H1 (cell line): ENCODE results near the gene MATN1. TPM values are rescaled to one million over a fixed set of nuclear protein-coding genes. Genes with fewer than 3 reads are reported as not detected.

Source experiments
- CTCF ChIA-PET: fragments of 300-600 bp; sonication (Branson Sonifier 250); formaldehyde crosslinking; loops from one replicate; lab custom pipeline; 2021; ENCODE audit not compliant: partially characterized antibody; lab: Charles Lee
- POLR2A ChIA-PET: fragments of 300-600 bp; sonication (Branson Sonifier 250); formaldehyde crosslinking; loops from one replicate; lab custom pipeline; 2021; ENCODE audit warnings: inconsistent platforms; ENCODE audit not compliant: partially characterized antibody; lab: Charles Lee
- DNase-seq, 2 experiments: peaks; one replicate each; pipeline versions ENCODE4 v3.0.0 to v3.0.0-alpha.2; 2010 to 2022; ENCODE audit warnings: low spot score in 2 of 2, low read depth in 1 of 2, mixed read lengths in 1 of 2
- FAIRE-seq: peaks from 2 replicates; lab custom pipeline; 2011; peaks lifted over from hg19 to GRCh38; lab: Jason Lieb, UNC
- H2AFZ ChIP-seq: 2 replicates; pipeline ENCODE4 v1.8.1; 2012; ENCODE audit warnings: low read length, inconsistent platforms
- H2AK5ac ChIP-seq: 2 replicates; pipeline ENCODE4 v1.6.1; 2013; ENCODE audit warnings: low read depth, low read length
- H2BK120ac ChIP-seq: replicated peaks from 2 replicates; pipeline ENCODE3; 2013; ENCODE audit warnings: low read depth, low read length, inconsistent platforms
- H2BK12ac ChIP-seq: 2 replicates; pipeline ENCODE4 v1.6.1; 2013; ENCODE audit warnings: low read depth, low read length
- H2BK15ac ChIP-seq: 2 replicates; pipeline ENCODE4 v1.6.1; 2013; ENCODE audit warnings: low read length
- H2BK20ac ChIP-seq: 2 replicates; pipeline ENCODE4 v1.6.1; 2013; ENCODE audit warnings: low read length
- H2BK5ac ChIP-seq: 2 replicates; pipeline ENCODE4 v1.6.1; 2013; ENCODE audit warnings: low read depth, low read length
- H3K14ac ChIP-seq: 2 replicates; pipeline ENCODE4 v1.6.1; 2013; ENCODE audit warnings: inconsistent platforms; ENCODE audit not compliant: insufficient read length
- H3K18ac ChIP-seq: 2 replicates; pipeline ENCODE4 v1.6.1; 2013; ENCODE audit warnings: low read length; ENCODE audit errors: extremely low read depth
- H3K23ac ChIP-seq: 2 replicates; pipeline ENCODE4 v1.6.1; 2013; ENCODE audit warnings: inconsistent platforms; ENCODE audit not compliant: insufficient read length
- H3K23me2 ChIP-seq: 2 replicates; pipeline ENCODE4 v1.6.1; 2013; ENCODE audit warnings: low read depth, low read length
- H3K27ac ChIP-seq: 2 replicates; pipeline ENCODE4 v1.6.1; 2011; ENCODE audit warnings: low read depth, low read length, inconsistent platforms
- H3K27me3 ChIP-seq, 4 experiments: replicated peaks in 1 of 4; 1 replicate in 1 of 4; 2 replicates in 3 of 4; pipeline versions ENCODE4 v1.6.1 to v1.8.1; 2011 to 2013; ENCODE audit warnings: low read length in 3 of 4, mild to moderate bottlenecking in 3 of 4, inconsistent platforms in 2 of 4, mixed read lengths in 2 of 4, moderate library complexity in 1 of 4; ENCODE audit not compliant: control insufficient read depth in 3 of 4, insufficient read depth in 3 of 4; ENCODE audit errors: extremely low read depth in 1 of 4
- H3K36me3 ChIP-seq, 4 experiments: 2 replicates each; pipeline versions ENCODE4 v1.6.1 to v1.8.1; 2011 to 2013; ENCODE audit warnings: mild to moderate bottlenecking in 4 of 4, low read length in 3 of 4, moderate library complexity in 2 of 4, control low read depth in 1 of 4, inconsistent platforms in 1 of 4; ENCODE audit not compliant: insufficient read depth in 4 of 4, control insufficient read depth in 2 of 4
- H3K4ac ChIP-seq: replicated peaks from 2 replicates; pipeline ENCODE3; 2013; ENCODE audit warnings: low read length, low read depth, mixed read lengths, inconsistent platforms; ENCODE audit not compliant: insufficient read length
- H3K4me1 ChIP-seq, 4 experiments: replicated peaks in 1 of 4; 1 replicate in 1 of 4; 2 replicates in 3 of 4; pipeline versions ENCODE4 v1.6.1 to v1.8.1; 2011 to 2013; ENCODE audit warnings: low read length in 3 of 4, inconsistent platforms in 2 of 4, mixed read lengths in 1 of 4; ENCODE audit not compliant: insufficient read depth in 4 of 4, control insufficient read depth in 3 of 4
- H3K4me2 ChIP-seq, 2 experiments: 2 replicates each; pipeline versions ENCODE4 v1.6.1 to v1.8.1; 2011 to 2013; ENCODE audit warnings: low read depth in 2 of 2, low read length in 2 of 2, control low read depth in 1 of 2, inconsistent platforms in 1 of 2, mild to moderate bottlenecking in 1 of 2; ENCODE audit not compliant: insufficient read depth in 1 of 2
- H3K4me3 ChIP-seq, 4 experiments: fragments of 200-600, 300-600 bp in 1 of 4; sonication (generic), shearing (Covaris generic), sonication (Bioruptor Twin) in 1 of 4; 2 replicates each; pipeline versions ENCODE4 v1.5.1 to v1.8.1; 2011 to 2016; ENCODE audit warnings: low read length in 4 of 4, low read depth in 3 of 4, control low read depth in 2 of 4, inconsistent platforms in 2 of 4, mild to moderate bottlenecking in 2 of 4, mixed read lengths in 1 of 4, moderate library complexity in 1 of 4; ENCODE audit not compliant: insufficient read depth in 2 of 4; ENCODE audit errors: extremely low read depth in 1 of 4
- H3K56ac ChIP-seq: replicated peaks from 2 replicates; pipeline ENCODE3; 2013; ENCODE audit warnings: low read depth, mild to moderate bottlenecking, mixed read lengths, low read length, inconsistent platforms; ENCODE audit not compliant: insufficient read length
- H3K79me1 ChIP-seq: 2 replicates; pipeline ENCODE4 v1.6.1; 2013; ENCODE audit warnings: low read depth, low read length, control low read depth
- H3K79me2 ChIP-seq, 2 experiments: 2 replicates each; pipeline versions ENCODE4 v1.6.1 to v1.8.1; 2012 to 2013; ENCODE audit warnings: low read length in 2 of 2, mild to moderate bottlenecking in 2 of 2, inconsistent platforms in 1 of 2; ENCODE audit not compliant: insufficient read depth in 2 of 2, control insufficient read depth in 1 of 2
- H3K9ac ChIP-seq, 4 experiments: replicated peaks in 1 of 4; 1 replicate in 1 of 4; 2 replicates in 3 of 4; pipeline versions ENCODE4 v1.6.1 to v1.8.1; 2011 to 2013; ENCODE audit warnings: low read depth in 3 of 4, low read length in 3 of 4, control low read depth in 2 of 4, mild to moderate bottlenecking in 2 of 4, moderate library complexity in 2 of 4, inconsistent platforms in 1 of 4; ENCODE audit errors: extremely low read depth in 1 of 4
- H3K9me3 ChIP-seq, 2 experiments: 2 replicates each; pipeline versions ENCODE4 v1.6.1 to v1.8.1; 2012 to 2013; ENCODE audit warnings: mild to moderate bottlenecking in 2 of 2, moderate library complexity in 2 of 2, control low read depth in 1 of 2, inconsistent platforms in 1 of 2, low read depth in 1 of 2, low read length in 1 of 2, mixed read lengths in 1 of 2; ENCODE audit not compliant: insufficient read depth in 2 of 2
- H4K20me1 ChIP-seq, 2 experiments: replicated peaks in 1 of 2; 2 replicates each; pipeline versions ENCODE3 to v1.8.1; 2011 to 2013; ENCODE audit warnings: inconsistent platforms in 2 of 2, low read length in 2 of 2, mild to moderate bottlenecking in 1 of 2; ENCODE audit not compliant: insufficient read depth in 2 of 2, control insufficient read depth in 1 of 2
- H4K5ac ChIP-seq: 2 replicates; pipeline ENCODE4 v1.6.1; 2013; ENCODE audit warnings: low read length, low read depth, mixed read lengths, inconsistent platforms; ENCODE audit not compliant: insufficient read length
- H4K8ac ChIP-seq: 2 replicates; pipeline ENCODE4 v1.8.0; 2013; ENCODE audit warnings: mild to moderate bottlenecking, moderate library complexity, low read length, inconsistent platforms; ENCODE audit not compliant: insufficient read depth; ENCODE audit errors: extremely low read depth
- H4K91ac ChIP-seq: replicated peaks from 2 replicates; pipeline ENCODE3; 2013; ENCODE audit warnings: low read length, mixed read lengths, inconsistent platforms; ENCODE audit not compliant: insufficient read length
- BCL11A ChIP-seq, 2 experiments: IDR thresholded peaks; one replicate each; pipeline ENCODE4 v1.6.1; 2011; ENCODE audit warnings: low read depth in 2 of 2, low read length in 2 of 2, mild to moderate bottlenecking in 2 of 2
- FOSL1 ChIP-seq: IDR thresholded peaks from 2 replicates; pipeline ENCODE4 v1.6.1; 2011; ENCODE audit warnings: mild to moderate bottlenecking, low read depth, low read length, moderate library complexity; ENCODE audit not compliant: insufficient read depth
- KDM5A ChIP-seq: fragments of 200-600 bp; IDR thresholded peaks from 2 replicates; pipeline ENCODE4 v1.7.1; 2012; ENCODE audit warnings: mild to moderate bottlenecking, low read length, inconsistent platforms, mixed read lengths
- NANOG ChIP-seq: IDR thresholded peaks from 2 replicates; pipeline ENCODE4 v1.6.1; 2011; ENCODE audit warnings: low read length, low read depth, mild to moderate bottlenecking, inconsistent platforms; ENCODE audit not compliant: insufficient read depth, poor library complexity, severe bottlenecking
- TAF1 ChIP-seq: IDR thresholded peaks from 2 replicates; pipeline ENCODE4 v1.6.1; 2011; ENCODE audit warnings: mild to moderate bottlenecking, low read depth, low read length
- WGBS, 2 experiments: shearing (Covaris generic) in 1 of 2; methylation state at CpG; one replicate each; pipeline versions ENCODE4 v1.1.6 to v1.1.7; 2013 to 2015; ENCODE audit warnings: low lambda C conversion rate in 2 of 2, mixed read lengths in 2 of 2, inconsistent platforms in 1 of 2, low coverage in 1 of 2, missing lambda C conversion rate in 1 of 2; ENCODE audit not compliant: insufficient replicate concordance in 2 of 2, insufficient coverage in 1 of 2, insufficient read length in 1 of 2; ENCODE audit errors: extremely low coverage in 1 of 2, missing lambda C conversion rate in 1 of 2; 5-methylcytosine and 5-hydroxymethylcytosine counted together
- polyA plus RNA-seq, 7 experiments: library from polyadenylated mRNA; depleted of rRNA in 3 of 7; stranded (reverse) in 5 of 7; unstranded in 2 of 7; fragments of >200 nt in 5 of 7; fragments of 200-250 nt in 2 of 7; gene quantifications; 1 replicate in 5 of 7; 2 replicates in 1 of 7; 4 replicates in 1 of 7; pipeline versions ENCODE4 v1.2.1 to v1.2.3, GENCODE V29; 2011 to 2013; ENCODE audit warnings: missing spikeins in 2 of 7, mixed read lengths in 2 of 7
- total RNA-seq: library from RNA; stranded (reverse); fragmentation: NEBNext Ultra II Directional; extraction: Animal tissue kit (Norgen Biotek cat#: 25700); gene quantifications from 2 replicates; pipeline ENCODE4 v1.2.1, GENCODE V29; 2021
- TF ChIP-seq, protein P1 (sequence below): IDR thresholded peaks from 2 replicates; pipeline ENCODE4 v1.6.1; 2011; ENCODE audit warnings: low read depth, mild to moderate bottlenecking, low read length; ENCODE audit not compliant: insufficient read depth
- TF ChIP-seq, protein P2 (sequence below): IDR thresholded peaks from 2 replicates; pipeline ENCODE4 v1.6.1; 2011; ENCODE audit warnings: low read length, improper control_type of control experiment

The MATN1 gene
- total and polyA plus RNA-seq, 2 of the 8 experiments (the other 6 are each of a cell fraction or from before 2014, with no cell fraction given), result 0.12 to 0.28 TPM

- H3K79me2 ChIP-seq, result no peaks in the 10 kb centered on the region
- CTCF ChIA-PET, result interaction anchor here (0.6 to 55.1 kb wide), 8 partner anchors 10 to 1190 kb away, joined by 3 to 1640 read pairs (median 4); partner anchors contain the start of gene LAPTM5
- H3K27ac ChIP-seq, result no peak overlapping the region
- TF ChIP-seq TAF1 (no peak), NANOG (no peak), FOSL1 (no peak), BCL11A (IDR thresholded peaks at IDR 0.05; ENCODE audit: low read depth in 2 of 2, low read length in 2 of 2) (no peak), KDM5A (no peak)
- TF ChIP-seq, protein P1, sequence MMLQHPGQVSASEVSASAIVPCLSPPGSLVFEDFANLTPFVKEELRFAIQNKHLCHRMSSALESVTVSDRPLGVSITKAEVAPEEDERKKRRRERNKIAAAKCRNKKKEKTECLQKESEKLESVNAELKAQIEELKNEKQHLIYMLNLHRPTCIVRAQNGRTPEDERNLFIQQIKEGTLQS, result no peak
- TF ChIP-seq, protein P2, sequence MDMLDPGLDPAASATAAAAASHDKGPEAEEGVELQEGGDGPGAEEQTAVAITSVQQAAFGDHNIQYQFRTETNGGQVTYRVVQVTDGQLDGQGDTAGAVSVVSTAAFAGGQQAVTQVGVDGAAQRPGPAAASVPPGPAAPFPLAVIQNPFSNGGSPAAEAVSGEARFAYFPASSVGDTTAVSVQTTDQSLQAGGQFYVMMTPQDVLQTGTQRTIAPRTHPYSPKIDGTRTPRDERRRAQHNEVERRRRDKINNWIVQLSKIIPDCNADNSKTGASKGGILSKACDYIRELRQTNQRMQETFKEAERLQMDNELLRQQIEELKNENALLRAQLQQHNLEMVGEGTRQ, result no peak
- TF ChIP-seq, all 59 proteins: peak for 0
- no peaks in the 10 kb centered on the region for H4K20me1 ChIP-seq
- H3K56ac ChIP-seq, result no peak overlapping the region
- no peak overlapping the region for H3K9ac ChIP-seq
- H3K23me2 ChIP-seq, result peaks cover 4% of the 10 kb centered on the region; the same call in 1 of the 2 replicates
- no peak overlapping the region for H4K8ac ChIP-seq
- H3K4ac ChIP-seq, result no peak overlapping the region
- H3K9me3 ChIP-seq, result no peaks in the 10 kb centered on the region
- WGBS, 2 experiments, result 77% methylated on average over 5 of the region's 6 CpGs; no CpG with 5 or more reads in 1 of the 2 experiments
- H4K91ac ChIP-seq, result no peak overlapping the region
- POLR2A ChIA-PET, result no interaction called here
- no peak overlapping the region for H3K4me3 ChIP-seq
- H3K36me3 ChIP-seq, result no peaks in the 10 kb centered on the region
- H2BK5ac ChIP-seq, result no peak overlapping the region
- H3K4me2 ChIP-seq, result no peak overlapping the region
- H2AFZ ChIP-seq, result no peak overlapping the region
- no peak overlapping the region for H2AK5ac ChIP-seq
- no peak overlapping the region for H3K18ac ChIP-seq
- H4K5ac ChIP-seq, result no peak overlapping the region
- no peak for FAIRE-seq
- no peak overlapping the region for H2BK120ac ChIP-seq
- H3K27me3 ChIP-seq, result no peaks in the 10 kb centered on the region
- no peak for DNase-seq
- H2BK20ac ChIP-seq, result no peak overlapping the region
- no peaks in the 10 kb centered on the region for H3K79me1 ChIP-seq
- H3K23ac ChIP-seq, result no peak overlapping the region
- peaks cover 0 to 5% (median 0%) of the 10 kb centered on the region in 4 experiments; a peak in 3 of 7 replicates for H3K4me1 ChIP-seq
- H2BK15ac ChIP-seq, result no peak overlapping the region
- H2BK12ac ChIP-seq, result no peak overlapping the region
- no peak overlapping the region for H3K14ac ChIP-seq
These were observed 12.5 kb upstream of the MATN1 start for GRCh38 chr1:30735668-30736498.
